Heart left ventricle (tissue), 16 donors: ENCODE data around the gene SEC22A. TPM values are rescaled to one million over a fixed set of nuclear protein-coding genes. Genes with fewer than 3 reads are reported as not detected.

Experiments
- ATAC-seq, 4 donors: fragments of 200-7000 bp; cut with Tn5 transposase; one replicate each; pipeline ENCODE4 v1.9.1; 2020 to 2022; ENCODE audit warnings: moderate library complexity in 4 of 4, mild to moderate bottlenecking in 3 of 4, moderate number of reproducible peaks in 1 of 4
- DNase-seq, 5 donors: peaks; one replicate each; pipeline ENCODE4 v3.0.0-alpha.2; 2020
- H3K27ac ChIP-seq, 12 donors: fragments of 200-600 bp; sonication (generic) in 4 of 12; one replicate each; pipeline versions ENCODE4 v1.5.0 to v1.8.0; 2016 to 2022; ENCODE audit warnings: mild to moderate bottlenecking in 2 of 12
- H3K27me3 ChIP-seq, 9 donors: fragments of 200-600 bp; sonication (generic) in 2 of 9; one replicate each; pipeline versions ENCODE4 v1.5.1 to v1.8.0; 2016 to 2022; ENCODE audit warnings: mild to moderate bottlenecking in 3 of 9
- H3K36me3 ChIP-seq, 9 donors: fragments of 200-600 bp; sonication (generic) in 2 of 9; one replicate each; pipeline versions ENCODE4 v1.5.0 to v1.8.0; 2018 to 2022; ENCODE audit warnings: mild to moderate bottlenecking in 2 of 9
- H3K4me1 ChIP-seq, 12 donors: fragments of 200-600 bp; sonication (generic) in 4 of 12; one replicate each; pipeline versions ENCODE4 v1.5.0 to v1.8.0; 2016 to 2022; ENCODE audit warnings: mild to moderate bottlenecking in 3 of 12
- H3K4me3 ChIP-seq, 12 donors: fragments of 200-600 bp; sonication (generic) in 4 of 12; one replicate each; pipeline versions ENCODE4 v1.5.0 to v1.8.0; 2017 to 2022; ENCODE audit warnings: mild to moderate bottlenecking in 9 of 12, moderate library complexity in 4 of 12
- H3K9me3 ChIP-seq, 12 donors: fragments of 200-600 bp; sonication (generic) in 4 of 12; one replicate each; pipeline versions ENCODE4 v1.5.0 to v1.8.0; 2016 to 2022; ENCODE audit warnings: mild to moderate bottlenecking in 1 of 12
- POLR2A ChIP-seq, 2 donors: fragments of 450-650 bp; IDR thresholded peaks; one replicate each; pipeline ENCODE4 v1.6.1; 2017; ENCODE audit warnings: antibody characterized with exemption in 2 of 2, mild to moderate bottlenecking in 2 of 2, moderate library complexity in 2 of 2
- WGBS, 4 donors: extraction: QIAGEN DNeasy Blood & Tissue Kit in 2 of 4; methylation state at CpG; one replicate each; pipeline versions ENCODE4 v1.1.5 to v1.1.7; 2013 to 2018; 5-methylcytosine and 5-hydroxymethylcytosine counted together
- intact Hi-C, 10 donors: fragments of 100-400 bp; cut with DNase I; formaldehyde crosslinking; loops; one replicate each; pipeline versions ENCODE4 v1.11.1 to v1.14.2; 2022
- polyA plus RNA-seq, 2 donors: library from polyadenylated mRNA; stranded (reverse); fragments of 200-250 nt; gene quantifications; one replicate each; pipeline ENCODE4 v1.2.3, GENCODE V29; 2013
- total RNA-seq, 9 donors: library from RNA; depleted of rRNA in 2 of 9; stranded (reverse); fragments of >200 nt in 2 of 9; fragmentation: NEBNext Ultra II Directional in 3 of 9; extraction: Animal tissue kit (Norgen Biotek cat#: 25700) in 3 of 9; gene quantifications; one replicate each; pipeline versions ENCODE4 v1.1.0 to v1.2.4, GENCODE V29; 2016 to 2023
- TF ChIP-seq, protein P1 (sequence below), 12 donors: fragments of 200-600 bp; sonication (generic) in 4 of 12; IDR thresholded peaks; one replicate each; pipeline versions ENCODE4 v1.5.0 to v1.8.0; 2018 to 2022; ENCODE audit warnings: antibody characterized with exemption in 12 of 12, mild to moderate bottlenecking in 5 of 12
- donor health status: ischemic (EF 13 %, LVEDD 7.1; RV severe dilation, severe dysfunction).
- donor health status: healthy with polysubstance abuse.
- donor health status: DM: no; HTN: yes; CAD: no.
- donor health status: DM: no; HTN: no; CAD: no.
- donor health status: ischemic (EF 25% LVEDD 6.9; RV normal size, moderate dysfunction).
- donor health status: ischemic (EF 25% LVEDD 5.7; RV mildly dilated, moderate dysfunction).
- donor health status: healthy.
- donor health status: DM: yes; HTN: yes; CAD: no.
- donor health status: ischemic (EF 35%, LVEDD 5.7; RV mildly dilated, moderate dysfunction).
- donor health status: nonischemic (EF 11% LVEDD 7.7; RV severe dilation, severe dysfunction).
- donor health status: DM: yes; HTN: yes; CAD: no.
- donor health status: PGD.
- donor health status: ischemic (EF 29% LVEDD 5.4; RV normal size, mild dysfunction).
- donor health status: nonischemic (EF 23%, LVEDD 6.1; RV moderate dilation, normal function).

The SEC22A gene
- total and polyA plus RNA-seq, 11 donors, result 2.2 to 27.0 (median 10.0) TPM

GRCh38 chr3:123285931-123286307 lies 84.2 kb downstream of the SEC22A start:
- DNase-seq (no peak), ATAC-seq (no peak)
- Histone ChIP-seq H3K4me1 (peaks cover 0 to 34% (median 0%) of the 10 kb centered on the region in 12 donors), H3K36me3 (peaks cover 0 to 93% (median 48%) of the 10 kb centered on the region in 9 donors), H3K9me3 (no peaks in the 10 kb centered on the region), H3K4me3 (no peak overlapping the region), H3K27ac (no peak overlapping the region), H3K27me3 (no peaks in the 10 kb centered on the region)
- TF ChIP-seq, protein P1, sequence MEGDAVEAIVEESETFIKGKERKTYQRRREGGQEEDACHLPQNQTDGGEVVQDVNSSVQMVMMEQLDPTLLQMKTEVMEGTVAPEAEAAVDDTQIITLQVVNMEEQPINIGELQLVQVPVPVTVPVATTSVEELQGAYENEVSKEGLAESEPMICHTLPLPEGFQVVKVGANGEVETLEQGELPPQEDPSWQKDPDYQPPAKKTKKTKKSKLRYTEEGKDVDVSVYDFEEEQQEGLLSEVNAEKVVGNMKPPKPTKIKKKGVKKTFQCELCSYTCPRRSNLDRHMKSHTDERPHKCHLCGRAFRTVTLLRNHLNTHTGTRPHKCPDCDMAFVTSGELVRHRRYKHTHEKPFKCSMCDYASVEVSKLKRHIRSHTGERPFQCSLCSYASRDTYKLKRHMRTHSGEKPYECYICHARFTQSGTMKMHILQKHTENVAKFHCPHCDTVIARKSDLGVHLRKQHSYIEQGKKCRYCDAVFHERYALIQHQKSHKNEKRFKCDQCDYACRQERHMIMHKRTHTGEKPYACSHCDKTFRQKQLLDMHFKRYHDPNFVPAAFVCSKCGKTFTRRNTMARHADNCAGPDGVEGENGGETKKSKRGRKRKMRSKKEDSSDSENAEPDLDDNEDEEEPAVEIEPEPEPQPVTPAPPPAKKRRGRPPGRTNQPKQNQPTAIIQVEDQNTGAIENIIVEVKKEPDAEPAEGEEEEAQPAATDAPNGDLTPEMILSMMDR (IDR thresholded peaks at IDR 0.05), result no peak
- TF ChIP-seq POLR2A (IDR thresholded peaks at IDR 0.05), result no peak
- intact Hi-C loops, result no loop called here
- WGBS, 4 donors, result 71 to 74% (median 72%) methylated on average over 4 of the region's 4 CpGs

DNA sequence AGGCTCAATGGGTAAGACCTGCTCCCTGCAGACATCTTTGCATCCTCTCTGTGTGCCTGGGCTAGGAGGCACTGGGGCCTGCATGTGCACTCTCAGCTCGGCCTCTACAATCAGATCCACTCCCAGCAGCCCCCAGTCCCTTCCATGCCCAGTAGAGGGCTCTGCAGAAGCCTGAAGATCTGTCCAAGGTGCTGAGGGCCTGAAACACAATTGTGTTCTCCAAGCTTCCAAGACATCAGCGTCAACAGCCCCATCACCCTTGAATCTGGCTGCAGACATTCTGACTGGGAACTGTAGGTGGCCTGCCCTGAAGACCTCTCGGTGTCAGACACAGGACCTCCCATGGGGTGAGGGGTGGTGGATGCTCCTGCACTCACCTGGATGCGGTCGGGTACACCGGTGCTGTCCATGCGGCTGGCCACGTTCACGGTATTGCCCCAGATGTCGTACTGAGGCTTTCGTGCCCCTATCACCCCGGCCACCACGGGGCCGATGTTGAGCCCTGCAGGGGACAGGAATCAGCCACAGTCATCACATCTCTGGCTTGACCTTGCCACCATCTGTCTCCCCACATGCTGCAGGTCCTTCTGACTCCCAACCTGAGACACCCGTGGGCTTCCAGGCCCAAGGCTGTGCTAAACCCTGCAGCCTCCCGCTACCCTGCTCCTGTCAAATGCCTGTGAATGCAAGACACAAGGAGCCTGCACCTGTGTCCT lies 84.7 kb downstream of the SEC22A start:
- intact Hi-C loops, result no loop called here
- 76 to 80% (median 78%) methylated on average over 15 to 16 of the region's 16 CpGs for whole genome bisulfite sequencing, 4 donors
- ATAC-seq, result peak; percentile 15 to 33 (median 28)

DNA sequence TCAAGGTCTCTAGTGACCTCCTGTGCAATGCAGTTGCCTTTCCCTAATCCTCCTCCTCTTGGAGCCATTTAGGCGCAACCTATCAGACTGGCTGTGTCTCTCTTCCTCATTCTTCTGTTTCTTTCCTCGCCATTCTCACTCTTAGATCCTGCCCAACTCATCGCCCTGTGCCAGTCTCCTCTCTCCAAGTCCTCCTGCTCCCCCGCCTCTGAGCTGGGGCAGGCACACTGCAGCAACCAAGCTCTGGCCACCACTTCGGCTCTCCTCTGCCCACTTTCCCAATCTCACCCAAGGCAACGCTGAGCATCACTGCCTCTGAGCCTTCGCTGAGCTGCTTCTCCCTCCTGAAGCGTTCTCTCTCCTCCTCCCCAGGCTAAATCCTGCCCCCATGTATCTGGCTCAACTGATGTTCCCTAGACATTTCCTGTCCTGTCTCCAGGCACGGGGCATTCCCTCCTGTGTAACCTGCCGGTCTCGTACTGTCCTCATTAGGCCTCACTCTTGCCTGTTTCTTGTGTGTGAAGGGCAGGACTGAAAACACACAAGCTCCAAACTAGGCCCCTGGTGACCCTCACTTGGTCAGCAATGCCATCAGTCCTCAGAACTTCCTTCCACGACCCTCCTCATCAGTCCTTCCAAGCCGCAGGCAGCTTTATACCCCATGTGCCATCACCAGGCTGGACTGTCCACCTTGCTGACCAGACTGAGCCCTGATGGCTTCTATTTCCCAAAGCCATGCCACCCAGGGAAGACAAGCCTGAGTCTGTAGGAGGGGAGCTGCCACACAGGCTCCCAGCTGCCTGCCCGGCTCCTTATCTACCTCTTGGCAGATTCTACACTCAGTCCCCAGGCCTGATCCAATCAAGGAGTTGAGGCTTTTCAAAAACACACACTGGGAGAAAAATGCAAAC lies 85.6 kb downstream of the SEC22A start:
- no peak overlapping the region for H3K27ac ChIP-seq
- ATAC-seq (no peak), DNase-seq (peak in 1 of 5 donors; percentile 21)
- no peak for TF ChIP-seq POLR2A (IDR thresholded peaks at IDR 0.05)
- TF ChIP-seq, protein P1 (IDR thresholded peaks at IDR 0.05), result no peak
- H3K36me3 ChIP-seq, result peaks cover 0 to 91% (median 45%) of the 10 kb centered on the region in 9 donors
- 84 to 89% (median 86%) methylated on average over 14 of the region's 14 CpGs for WGBS, 4 donors
- intact Hi-C loops, result no loop called here
- no peaks in the 10 kb centered on the region for H3K27me3 ChIP-seq
- H3K4me1 ChIP-seq, result peaks cover 0 to 34% (median 0%) of the 10 kb centered on the region in 12 donors
- H3K4me3 ChIP-seq, result no peak overlapping the region
- no peaks in the 10 kb centered on the region for H3K9me3 ChIP-seq

More for the DNA sequence above, 84.7 kb downstream of the SEC22A start:
- Histone ChIP-seq H3K9me3 (no peaks in the 10 kb centered on the region), H3K36me3 (peaks cover 0 to 91% (median 53%) of the 10 kb centered on the region in 9 donors), H3K4me3 (no peak overlapping the region), H3K27me3 (no peaks in the 10 kb centered on the region), H3K4me1 (peaks cover 0 to 34% (median 0%) of the 10 kb centered on the region in 12 donors), H3K27ac (no peak overlapping the region)
- no peak for DNase-seq
- TF ChIP-seq, protein P1 (IDR thresholded peaks at IDR 0.05), result peak; percentile 38 to 68 (median 47)
- no peak for TF ChIP-seq POLR2A (IDR thresholded peaks at IDR 0.05)

DNA sequence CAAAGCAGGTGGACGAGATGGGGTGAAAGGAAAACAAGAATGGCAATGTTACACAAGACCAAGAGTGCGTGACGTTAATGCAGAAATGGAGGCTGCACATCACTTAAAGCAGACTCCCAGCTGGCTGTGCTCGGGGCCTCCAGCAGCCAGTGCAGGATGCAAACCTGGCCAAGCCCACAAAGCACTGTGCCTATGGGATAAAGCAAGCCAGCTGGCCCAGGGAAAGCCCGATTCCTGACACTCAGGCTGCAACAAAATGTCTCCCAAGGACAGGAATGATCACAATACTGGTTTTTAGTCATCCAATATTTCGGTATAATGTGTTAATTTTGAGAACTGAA lies 86.2 kb downstream of the SEC22A start:
- ATAC-seq (no peak), DNase-seq (peak in 1 of 5 donors; percentile 25)
- peaks cover 0 to 91% (median 44%) of the 10 kb centered on the region in 9 donors for H3K36me3 ChIP-seq
- H3K4me1 ChIP-seq, result peaks cover 0 to 34% (median 0%) of the 10 kb centered on the region in 12 donors
- H3K27me3 ChIP-seq, result no peaks in the 10 kb centered on the region
- H3K9me3 ChIP-seq, result no peaks in the 10 kb centered on the region
- no peak overlapping the region for H3K27ac ChIP-seq
- intact Hi-C loops, result no loop called here
- WGBS, 4 donors, result 67 to 75% (median 72%) methylated on average over 6 of the region's 6 CpGs
- TF ChIP-seq, protein P1 (IDR thresholded peaks at IDR 0.05), result no peak
- TF ChIP-seq POLR2A (IDR thresholded peaks at IDR 0.05), result no peak
- no peak overlapping the region for H3K4me3 ChIP-seq
